A673 (cell line): ENCODE measurements around the gene ASB15. TPM values are rescaled to one million over a fixed set of nuclear protein-coding genes. Genes with fewer than 3 reads are reported as not detected.

Experiments used
- BruUV-seq: library from RNA; stranded (reverse); fragments of 400-500 nt; replicated peaks from 2 replicates; lab custom pipeline; 2021; lab: Mats Ljungman, UMichigan
- CTCF ChIA-PET: fragments of 300-600 bp; sonication (Branson Sonifier 250); formaldehyde crosslinking; loops from one replicate; lab custom pipeline; 2022; ENCODE audit warnings: antibody characterized with exemption; lab: Charles Lee
- POLR2A ChIA-PET: fragments of 300-600 bp; sonication (Branson Sonifier 250); formaldehyde crosslinking; loops from one replicate; lab custom pipeline; 2022; ENCODE audit warnings: antibody characterized with exemption; ENCODE audit not compliant: low non-redundant PET; lab: Charles Lee
- DNase-seq: peaks from one replicate; pipeline ENCODE4 v3.0.0-alpha.2; 2015; ENCODE audit warnings: low spot score
- H3K27ac ChIP-seq: fragments of 200-600 bp; sonication (generic); 2 replicates; pipeline ENCODE4 v1.5.1; 2016; ENCODE audit warnings: mixed run types, low read depth, mild to moderate bottlenecking, mixed read lengths, antibody characterized with exemption, low read length; ENCODE audit not compliant: poor library complexity, severe bottlenecking
- H3K27me3 ChIP-seq: fragments of 200-600 bp; sonication (generic); replicated peaks from 2 replicates; pipeline ENCODE4 v1.6.1; 2017; ENCODE audit warnings: mixed run types, low read depth, mild to moderate bottlenecking, mixed read lengths, antibody characterized with exemption, low read length; ENCODE audit not compliant: insufficient read depth, poor library complexity
- H3K36me3 ChIP-seq: fragments of 200-600 bp; sonication (generic); 2 replicates; pipeline ENCODE4 v1.6.1; 2016; ENCODE audit warnings: mixed run types, mild to moderate bottlenecking, mixed read lengths, antibody characterized with exemption, low read length; ENCODE audit not compliant: insufficient read depth, poor library complexity, severe bottlenecking
- H3K4me1 ChIP-seq: fragments of 200-600 bp; sonication (generic); 2 replicates; pipeline ENCODE4 v1.6.1; 2017; ENCODE audit warnings: mixed run types, mild to moderate bottlenecking, mixed read lengths, antibody characterized with exemption, low read length; ENCODE audit not compliant: insufficient read depth, poor library complexity, severe bottlenecking
- H3K4me3 ChIP-seq: fragments of 200-600 bp; sonication (generic); 2 replicates; pipeline ENCODE4 v1.5.1; 2016; ENCODE audit warnings: low read depth, mixed run types, mild to moderate bottlenecking, mixed read lengths, low read length; ENCODE audit not compliant: poor library complexity, severe bottlenecking
- H3K9me3 ChIP-seq: fragments of 200-600 bp; sonication (generic); 2 replicates; pipeline ENCODE4 v1.6.1; 2016; ENCODE audit warnings: mixed run types, low read depth, mild to moderate bottlenecking, mixed read lengths, antibody characterized with exemption, low read length; ENCODE audit not compliant: poor library complexity, severe bottlenecking
- EZH2 ChIP-seq: fragments of 200-600 bp; sonication (generic); IDR thresholded peaks from 2 replicates; pipeline ENCODE4 v1.6.1; 2017; ENCODE audit warnings: borderline replicate concordance, low read depth, mild to moderate bottlenecking, mixed read lengths, antibody characterized with exemption, low read length; ENCODE audit not compliant: poor library complexity, severe bottlenecking
- intact Hi-C: fragments of 100-400 bp; cut with micrococcal nuclease; formaldehyde crosslinking; loops from one replicate; pipeline ENCODE4 v1.10.0; 2022; ENCODE audit not compliant: unreplicated experiment
- total RNA-seq: library from RNA; stranded (reverse); gene quantifications from 2 replicates; pipeline ENCODE4 v1.2.3, GENCODE V29; 2021
- TF ChIP-seq, protein P1 (sequence below): fragments of 300-800, 200-600 bp; sonication (generic); conservative IDR thresholded peaks from 2 replicates; pipeline ENCODE4 v1.5.1; 2017; ENCODE audit warnings: low read depth, mild to moderate bottlenecking, antibody characterized with exemption, low read length, moderate library complexity, mixed read lengths

The ASB15 gene
- total RNA-seq, 1 experiment from 2014 or later, result not detected

DNA sequence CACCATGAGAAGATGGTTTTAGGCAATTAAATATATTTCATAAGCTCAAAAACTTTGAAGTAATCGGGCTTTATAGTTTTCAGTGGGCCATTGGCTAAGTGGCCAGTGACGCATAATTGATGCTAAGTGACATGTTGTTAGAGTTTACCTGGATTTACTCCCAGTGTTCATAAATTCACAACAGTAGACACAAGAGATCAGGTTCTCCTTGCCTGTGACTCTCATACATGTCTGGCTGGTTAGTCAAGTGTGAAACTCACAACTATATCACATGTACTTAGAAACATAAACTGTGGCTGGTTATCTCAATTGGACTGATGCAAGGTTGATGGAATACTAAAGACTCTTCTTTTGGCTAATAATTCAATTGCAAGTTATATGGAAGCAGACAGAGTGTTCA lies 26.2 kb downstream of the ASB15 start:
- no TSS peak for BruUV-seq
- H3K36me3 ChIP-seq, result no peaks in the 10 kb centered on the region
- DNase-seq, result no peak
- ChIA-PET POLR2A (no interaction called here), CTCF (no interaction called here)
- no peaks in the 10 kb centered on the region for H3K9me3 ChIP-seq
- no peaks in the 10 kb centered on the region for H3K4me1 ChIP-seq
- no peak overlapping the region for H3K27ac ChIP-seq
- TF ChIP-seq, protein P1, sequence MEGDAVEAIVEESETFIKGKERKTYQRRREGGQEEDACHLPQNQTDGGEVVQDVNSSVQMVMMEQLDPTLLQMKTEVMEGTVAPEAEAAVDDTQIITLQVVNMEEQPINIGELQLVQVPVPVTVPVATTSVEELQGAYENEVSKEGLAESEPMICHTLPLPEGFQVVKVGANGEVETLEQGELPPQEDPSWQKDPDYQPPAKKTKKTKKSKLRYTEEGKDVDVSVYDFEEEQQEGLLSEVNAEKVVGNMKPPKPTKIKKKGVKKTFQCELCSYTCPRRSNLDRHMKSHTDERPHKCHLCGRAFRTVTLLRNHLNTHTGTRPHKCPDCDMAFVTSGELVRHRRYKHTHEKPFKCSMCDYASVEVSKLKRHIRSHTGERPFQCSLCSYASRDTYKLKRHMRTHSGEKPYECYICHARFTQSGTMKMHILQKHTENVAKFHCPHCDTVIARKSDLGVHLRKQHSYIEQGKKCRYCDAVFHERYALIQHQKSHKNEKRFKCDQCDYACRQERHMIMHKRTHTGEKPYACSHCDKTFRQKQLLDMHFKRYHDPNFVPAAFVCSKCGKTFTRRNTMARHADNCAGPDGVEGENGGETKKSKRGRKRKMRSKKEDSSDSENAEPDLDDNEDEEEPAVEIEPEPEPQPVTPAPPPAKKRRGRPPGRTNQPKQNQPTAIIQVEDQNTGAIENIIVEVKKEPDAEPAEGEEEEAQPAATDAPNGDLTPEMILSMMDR, result no peak
- TF ChIP-seq EZH2, result no peak
- no peaks in the 10 kb centered on the region for H3K27me3 ChIP-seq
- intact Hi-C loops, result loop anchor here (10.0 kb wide), 1 partner anchor 133 kb away; no protein-coding TSS in a partner anchor
- H3K4me3 ChIP-seq, result no peak overlapping the region

DNA sequence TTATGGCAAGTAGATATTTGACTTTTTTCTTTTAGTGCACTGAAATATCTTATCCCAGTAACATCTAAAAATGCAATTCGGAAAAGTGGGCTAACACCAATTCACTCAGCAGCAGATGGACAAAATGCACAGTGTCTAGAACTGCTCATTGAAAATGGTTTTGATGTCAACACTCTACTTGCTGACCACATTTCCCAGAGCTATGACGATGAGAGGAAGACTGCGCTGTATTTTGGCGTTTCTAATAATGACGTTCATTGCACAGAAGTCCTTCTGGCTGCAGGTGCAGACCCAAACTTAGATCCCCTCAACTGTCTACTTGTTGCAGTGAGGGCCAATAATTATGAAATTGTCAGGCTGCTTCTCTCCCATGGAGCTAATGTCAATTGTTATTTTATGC lies 27.2 kb downstream of the ASB15 start:
- intact Hi-C loops, result loop anchor here (10.0 kb wide), 1 partner anchor 134 kb away; no protein-coding TSS in a partner anchor
- CTCF ChIA-PET, result no interaction called here

DNA sequence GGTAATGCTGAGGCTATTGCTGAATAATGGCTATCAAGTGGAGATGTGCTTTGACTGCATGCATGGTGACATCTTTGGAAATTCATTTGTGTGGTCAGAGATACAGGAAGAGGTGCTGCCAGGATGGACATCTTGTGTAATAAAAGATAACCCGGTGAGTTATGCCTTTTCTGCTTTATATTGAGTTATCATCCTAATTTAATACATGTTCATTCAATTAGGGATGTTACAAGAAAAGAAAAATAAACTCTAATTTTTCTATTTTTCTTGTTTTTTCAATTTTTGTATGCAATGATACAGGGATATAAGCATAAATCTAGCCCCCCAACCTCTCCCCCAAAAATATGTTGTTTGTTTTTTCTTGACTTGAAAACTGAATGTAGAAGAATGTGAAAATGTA lies 27.7 kb downstream of the ASB15 start:
- no peak for TF ChIP-seq EZH2
- TF ChIP-seq, protein P1, result no peak
- Histone ChIP-seq H3K9me3 (no peaks in the 10 kb centered on the region), H3K27ac (no peak overlapping the region), H3K4me1 (no peaks in the 10 kb centered on the region), H3K4me3 (no peak overlapping the region), H3K36me3 (no peaks in the 10 kb centered on the region), H3K27me3 (no peaks in the 10 kb centered on the region)
- ChIA-PET POLR2A (no interaction called here), CTCF (no interaction called here)
- intact Hi-C loops, result loop anchor here (10.0 kb wide), 1 partner anchor 134 kb away; no protein-coding TSS in a partner anchor
- BruUV-seq, result no TSS peak
- no peak for DNase-seq

More for the DNA sequence above, 27.2 kb downstream of the ASB15 start:
- no peaks in the 10 kb centered on the region for H3K4me1 ChIP-seq
- no TSS peak for BruUV-seq
- no peaks in the 10 kb centered on the region for H3K36me3 ChIP-seq
- no peak overlapping the region for H3K4me3 ChIP-seq
- H3K9me3 ChIP-seq, result no peaks in the 10 kb centered on the region
- no peak overlapping the region for H3K27ac ChIP-seq
- TF ChIP-seq EZH2, result no peak
- TF ChIP-seq, protein P1, result no peak
- H3K27me3 ChIP-seq, result no peaks in the 10 kb centered on the region
- DNase-seq, result no peak
- POLR2A ChIA-PET, result no interaction called here
